IMR-90 (cell line): Measurements from ENCODE around the gene RAB3A. TPM values are rescaled to one million over a fixed set of nuclear protein-coding genes. Genes with fewer than 3 reads are reported as not detected.

Experiments
- ATAC-seq: fragments of 200-7000 bp; cut with Tn5 transposase; 2 replicates; pipeline ENCODE4 v1.9.1; 2020; ENCODE audit warnings: low read depth, mild to moderate bottlenecking, moderate library complexity
- BruUV-seq: library from RNA; stranded (reverse); fragments of 400-500 nt; replicated peaks from 2 replicates; lab custom pipeline; 2021; lab: Mats Ljungman, UMichigan
- CTCF ChIA-PET: fragments of 300-600 bp; formaldehyde crosslinking; extraction: SDS; loops from one replicate; lab custom pipeline; 2021; ENCODE audit warnings: antibody characterized with exemption; lab: Yijun Ruan, JAX
- POLR2A ChIA-PET: fragments of 300-600 bp; sonication (Branson Sonifier 250); formaldehyde crosslinking; loops from one replicate; lab custom pipeline; 2022; ENCODE audit warnings: antibody characterized with exemption; ENCODE audit not compliant: unreplicated experiment; lab: Charles Lee
- DNase-seq: peaks from one replicate; pipeline ENCODE4 v3.0.0; 2013
- H2AFZ ChIP-seq: replicated peaks from 2 replicates; pipeline ENCODE3; 2013; ENCODE audit warnings: low read length, mild to moderate bottlenecking; ENCODE audit not compliant: poor library complexity
- H2AK5ac ChIP-seq: 2 replicates; pipeline ENCODE4 v1.6.1; 2013; ENCODE audit warnings: low read depth, low read length, inconsistent platforms
- H2AK9ac ChIP-seq: replicated peaks from 2 replicates; pipeline ENCODE3; 2013; ENCODE audit warnings: mild to moderate bottlenecking, low read depth, low read length, moderate library complexity; ENCODE audit not compliant: poor library complexity
- H2BK120ac ChIP-seq: 2 replicates; pipeline ENCODE4 v1.6.1; 2013; ENCODE audit warnings: low read depth, low read length, inconsistent platforms
- H2BK15ac ChIP-seq: 3 replicates; pipeline ENCODE4 v1.6.1; 2013; ENCODE audit warnings: low read depth, low read length, inconsistent platforms
- H2BK20ac ChIP-seq: 2 replicates; pipeline ENCODE4 v1.6.1; 2013; ENCODE audit warnings: low read depth, mild to moderate bottlenecking, inconsistent platforms, low read length, moderate library complexity
- H2BK5ac ChIP-seq: 2 replicates; pipeline ENCODE4 v1.6.1; 2013; ENCODE audit warnings: mild to moderate bottlenecking, low read depth, low read length, inconsistent platforms; ENCODE audit not compliant: poor library complexity, severe bottlenecking
- H3K14ac ChIP-seq: replicated peaks from 2 replicates; pipeline ENCODE4 v1.6.1; 2013; ENCODE audit warnings: low read depth, low read length, inconsistent platforms
- H3K18ac ChIP-seq: 2 replicates; pipeline ENCODE4 v1.6.1; 2013; ENCODE audit warnings: low read depth, low read length, control low read depth
- H3K23ac ChIP-seq: 2 replicates; pipeline ENCODE4 v1.6.1; 2013; ENCODE audit warnings: low read depth, low read length, inconsistent platforms
- H3K27ac ChIP-seq: 2 replicates; pipeline ENCODE4 v1.5.1; 2013; ENCODE audit warnings: mild to moderate bottlenecking, control low read depth, low read length; ENCODE audit not compliant: insufficient read depth
- H3K27me3 ChIP-seq: 2 replicates; pipeline ENCODE4 v1.6.1; 2013; ENCODE audit warnings: low read length; ENCODE audit not compliant: control insufficient read depth, insufficient read depth
- H3K36me3 ChIP-seq: 2 replicates; pipeline ENCODE4 v1.6.1; 2013; ENCODE audit warnings: low read length, mixed read lengths; ENCODE audit not compliant: control insufficient read depth, insufficient read depth
- H3K4ac ChIP-seq: 2 replicates; pipeline ENCODE4 v1.6.1; 2013; ENCODE audit warnings: low read depth, low read length, inconsistent platforms
- H3K4me1 ChIP-seq: 2 replicates; pipeline ENCODE4 v1.6.1; 2013; ENCODE audit warnings: low read length, mixed read lengths; ENCODE audit not compliant: control insufficient read depth, insufficient read depth
- H3K4me2 ChIP-seq: 2 replicates; pipeline ENCODE4 v1.6.1; 2013; ENCODE audit warnings: low read depth, mild to moderate bottlenecking, control low read depth, low read length, moderate library complexity
- H3K4me3 ChIP-seq: 2 replicates; pipeline ENCODE4 v1.5.1; 2013; ENCODE audit warnings: low read depth, mild to moderate bottlenecking, control low read depth, low read length, moderate library complexity; ENCODE audit not compliant: insufficient read depth
- H3K56ac ChIP-seq: 2 replicates; pipeline ENCODE4 v1.6.1; 2013; ENCODE audit warnings: low read length, inconsistent platforms; ENCODE audit not compliant: insufficient read depth; ENCODE audit errors: extremely low read depth
- H3K79me1 ChIP-seq, 2 experiments: 2 replicates each; pipeline ENCODE4 v1.6.1; 2013; ENCODE audit warnings: low read length in 2 of 2, inconsistent platforms in 1 of 2, low read depth in 1 of 2
- H3K9ac ChIP-seq: 2 replicates; pipeline ENCODE4 v1.6.1; 2013; ENCODE audit warnings: low read depth, low read length, control low read depth
- H3K9me1 ChIP-seq: 2 replicates; pipeline ENCODE4 v1.6.1; 2013; ENCODE audit warnings: low read length, inconsistent platforms; ENCODE audit not compliant: insufficient read depth
- H3K9me3 ChIP-seq: 2 replicates; pipeline ENCODE4 v1.6.1; 2013; ENCODE audit warnings: low read length; ENCODE audit not compliant: control insufficient read depth, insufficient read depth
- H4K20me1 ChIP-seq: 2 replicates; pipeline ENCODE4 v1.6.1; 2013; ENCODE audit warnings: low read length, inconsistent platforms; ENCODE audit not compliant: insufficient read depth
- H4K5ac ChIP-seq: 2 replicates; pipeline ENCODE4 v1.6.1; 2013; ENCODE audit warnings: mild to moderate bottlenecking, low read depth, low read length, control low read depth
- H4K8ac ChIP-seq, 2 experiments: 2 replicates each; pipeline ENCODE4 v1.6.1; 2013; ENCODE audit warnings: low read depth in 2 of 2, low read length in 2 of 2, control low read depth in 1 of 2, inconsistent platforms in 1 of 2
- H4K91ac ChIP-seq: 2 replicates; pipeline ENCODE4 v1.6.1; 2013; ENCODE audit warnings: low read depth, low read length, inconsistent platforms; ENCODE audit not compliant: insufficient read depth
- BHLHE40 ChIP-seq: fragments of 150-350 bp; IDR thresholded peaks from 2 replicates; pipeline ENCODE4 v1.6.1; 2016; ENCODE audit warnings: mild to moderate bottlenecking, low read depth, low read length
- CEBPB ChIP-seq: IDR thresholded peaks from 2 replicates; pipeline ENCODE4 v1.6.1; 2012; ENCODE audit warnings: low read depth, low read length, improper control_type of control experiment
- CHD1 ChIP-seq: IDR thresholded peaks from 2 replicates; pipeline ENCODE4 v1.6.1; 2012; ENCODE audit warnings: low read depth, low read length, improper control_type of control experiment
- CTCF ChIP-seq: conservative IDR thresholded peaks from 2 replicates; pipeline ENCODE4 v1.5.1; 2012; ENCODE audit warnings: mild to moderate bottlenecking, low read depth, low read length, improper control_type of control experiment
- FOS ChIP-seq: fragments of 150-350 bp; IDR thresholded peaks from 2 replicates; pipeline ENCODE4 v1.6.1; 2016; ENCODE audit warnings: low read depth, low read length
- MAFK ChIP-seq: IDR thresholded peaks from 2 replicates; pipeline ENCODE4 v1.6.1; 2012; ENCODE audit warnings: low read depth, low read length, improper control_type of control experiment
- MAZ ChIP-seq: IDR thresholded peaks from 2 replicates; pipeline ENCODE4 v1.6.1; 2012; ENCODE audit warnings: low read depth, mild to moderate bottlenecking, low read length, improper control_type of control experiment, moderate library complexity, borderline replicate concordance
- MXI1 ChIP-seq: IDR thresholded peaks from 2 replicates; pipeline ENCODE4 v1.6.1; 2012; ENCODE audit warnings: low read depth, mild to moderate bottlenecking, low read length, moderate library complexity, borderline replicate concordance
- NFE2L2 ChIP-seq: fragments of 150-350 bp; IDR thresholded peaks from 2 replicates; pipeline ENCODE4 v1.6.1; 2016; ENCODE audit warnings: low read depth, mild to moderate bottlenecking, low read length
- POLR2A ChIP-seq: IDR thresholded peaks from 2 replicates; pipeline ENCODE4 v1.6.1; 2012; ENCODE audit warnings: mild to moderate bottlenecking, low read depth, low read length
- RAD21 ChIP-seq: IDR thresholded peaks from 2 replicates; pipeline ENCODE4 v1.6.1; 2012; ENCODE audit warnings: low read length, improper control_type of control experiment
- RCOR1 ChIP-seq: IDR thresholded peaks from 2 replicates; pipeline ENCODE4 v1.6.1; 2012; ENCODE audit warnings: mild to moderate bottlenecking, low read length, improper control_type of control experiment; ENCODE audit not compliant: insufficient replicate concordance
- RFX5 ChIP-seq: IDR thresholded peaks from 2 replicates; pipeline ENCODE4 v1.8.0; 2012; ENCODE audit warnings: low read depth, mild to moderate bottlenecking, low read length, moderate library complexity
- SMC3 ChIP-seq: fragments of 150-350 bp; IDR thresholded peaks from 2 replicates; pipeline ENCODE4 v1.6.1; 2016; ENCODE audit warnings: low read depth, mild to moderate bottlenecking, antibody characterized with exemption, low read length, moderate library complexity
- WGBS, 2 experiments: methylation state at CpG; one replicate each; pipeline versions ENCODE4 v1.1.5 to v1.1.7; 2013; ENCODE audit warnings: missing lambda C conversion rate in 2 of 2; ENCODE audit not compliant: insufficient read length in 1 of 2; ENCODE audit errors: extremely low coverage in 2 of 2; 5-methylcytosine and 5-hydroxymethylcytosine counted together
- dilution Hi-C: fragments of 300-500 bp; cut with HindIII; formaldehyde crosslinking; loops from one replicate; pipeline ENCODE4 v1.14.3; 2018; ENCODE audit warnings: low sequenced_read_pairs; ENCODE audit not compliant: unreplicated experiment
- in situ Hi-C: fragments of 300-500 bp; cut with MboI; formaldehyde crosslinking; loops from 3 replicates; pipeline ENCODE4 v1.14.3; 2019; ENCODE audit warnings: low sequenced_read_pairs, inconsistent platforms, mixed read lengths
- intact Hi-C: fragments of 100-400 bp; cut with micrococcal nuclease; formaldehyde crosslinking; loops from 2 replicates; pipeline ENCODE4 v1.10.0; 2022
- polyA plus RNA-seq, 3 experiments: library from polyadenylated mRNA; depleted of rRNA; stranded (reverse); fragments of >200 nt; gene quantifications; 2 replicates each; pipeline ENCODE4 v1.2.3, GENCODE V29; 2012; ENCODE audit warnings: low replicate concordance in 1 of 3
- total RNA-seq: library from RNA; depleted of rRNA; stranded (reverse); fragments of >200 nt; gene quantifications from 2 replicates; pipeline ENCODE4 v1.2.3, GENCODE V29; 2012
- TF ChIP-seq, protein P1 (sequence below): fragments of 150-350 bp; IDR thresholded peaks from 2 replicates; pipeline ENCODE4 v1.6.1; 2017; ENCODE audit warnings: mild to moderate bottlenecking, antibody characterized with exemption, low read length, low read depth

Gene RAB3A
- total and polyA plus RNA-seq, 2 of the 4 experiments (the other 2 are of a cell fraction) = 3.0 to 13.6 TPM

DNA sequence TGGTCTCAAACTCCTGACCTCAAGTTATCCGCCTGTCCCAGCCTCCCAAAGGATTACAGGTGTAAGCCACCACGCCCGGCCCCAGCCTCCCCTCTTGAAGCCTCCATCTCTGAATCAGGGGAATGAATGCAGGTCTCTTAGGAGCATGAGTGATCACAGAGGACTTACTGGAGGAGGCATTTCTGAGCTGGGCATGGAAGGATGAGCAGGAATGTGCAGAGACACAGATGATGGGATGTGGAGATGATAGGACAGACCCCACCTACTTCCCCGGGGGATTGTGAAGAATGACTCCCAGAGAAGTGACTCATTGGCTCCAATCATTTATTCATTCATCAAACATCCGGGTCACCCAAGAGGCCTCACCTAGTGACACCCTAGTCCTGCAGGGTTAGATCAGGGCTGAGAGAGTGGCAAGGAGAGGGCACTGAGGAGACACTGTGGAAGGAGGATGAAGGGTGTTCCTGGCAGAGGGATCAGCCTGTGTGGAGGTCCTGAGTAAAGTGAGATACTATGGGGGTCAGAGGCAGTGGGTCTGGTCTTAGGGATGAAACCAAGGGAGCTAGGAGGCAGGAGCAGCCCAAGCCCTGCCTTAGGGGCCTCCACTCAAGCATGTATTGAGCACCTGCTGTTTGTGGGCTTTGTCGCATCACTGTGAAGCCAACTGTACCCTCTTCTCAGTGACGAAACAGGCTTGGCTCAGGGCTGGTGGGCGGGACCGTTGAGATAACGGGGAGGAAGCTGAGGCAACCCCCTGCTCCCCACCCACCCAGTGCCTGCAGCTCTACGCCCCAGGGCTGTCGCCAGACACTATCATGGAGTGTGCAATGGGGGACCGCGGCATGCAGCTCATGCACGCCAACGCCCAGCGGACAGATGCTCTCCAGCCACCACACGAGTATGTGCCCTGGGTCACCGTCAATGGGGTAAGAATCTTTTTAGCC, 27.2 kb downstream of the RAB3A start:
- in situ Hi-C loops (no loop called here), intact Hi-C loops (no loop called here), dilution Hi-C loops (no loop called here)
- H4K8ac ChIP-seq = no peak overlapping the region
- H2AK5ac ChIP-seq = no peak overlapping the region
- no peak overlapping the region for H3K23ac ChIP-seq
- no peak overlapping the region for H3K4me2 ChIP-seq
- H2BK5ac ChIP-seq = no peak overlapping the region
- H3K4me3 ChIP-seq = no peak overlapping the region
- no peak overlapping the region; the same call in 1 of the 2 replicates for H3K14ac ChIP-seq
- 85% methylated on average over 5 of the region's 19 CpGs; no CpG with 5 or more reads in 1 of the 2 experiments for WGBS, 2 experiments
- no peak overlapping the region for H2BK15ac ChIP-seq
- ChIA-PET CTCF (interaction anchor here (1.0 kb wide), 1 partner anchor 9 kb away, joined by 4 read pairs; no protein-coding TSS in a partner anchor), POLR2A (no interaction called here)
- peaks cover 4% of the 10 kb centered on the region; the same call in 1 of the 2 replicates for H3K27me3 ChIP-seq
- no peak overlapping the region for H2BK20ac ChIP-seq
- BruUV-seq = no TSS peak
- no peak overlapping the region for H4K5ac ChIP-seq
- H3K79me1 ChIP-seq = no peaks in the 10 kb centered on the region
- no peak overlapping the region for H3K27ac ChIP-seq
- ATAC-seq (no peak), DNase-seq (no peak)
- peaks cover 3% of the 10 kb centered on the region; the same call in 1 of the 2 replicates for H3K4me1 ChIP-seq
- 0 out of 2 replicates have a peak, but pooled peaks cover 3% of the 10 kb centered on the region for H3K9me1 ChIP-seq
- no peaks in the 10 kb centered on the region for H3K9me3 ChIP-seq
- H4K20me1 ChIP-seq = no peaks in the 10 kb centered on the region
- no peak overlapping the region for H3K18ac ChIP-seq
- no peaks in the 10 kb centered on the region for H3K36me3 ChIP-seq
- no peak overlapping the region for H4K91ac ChIP-seq
- H2AK9ac ChIP-seq = peak overlapping the region; percentile 13
- H3K9ac ChIP-seq = no peak overlapping the region
- H3K56ac ChIP-seq = no peak overlapping the region
- no peak overlapping the region for H3K4ac ChIP-seq
- no peak overlapping the region for H2AFZ ChIP-seq
- no peak overlapping the region for H2BK120ac ChIP-seq
- TF ChIP-seq SMC3 (no peak), RAD21 (no peak), RFX5 (no peak), POLR2A (no peak), CTCF (no peak), MAZ (no peak), MAFK (no peak), RCOR1 (no peak), CEBPB (no peak), FOS (no peak), NFE2L2 (no peak), CHD1 (no peak), MXI1 (no peak), BHLHE40 (no peak)
- TF ChIP-seq, protein P1, sequence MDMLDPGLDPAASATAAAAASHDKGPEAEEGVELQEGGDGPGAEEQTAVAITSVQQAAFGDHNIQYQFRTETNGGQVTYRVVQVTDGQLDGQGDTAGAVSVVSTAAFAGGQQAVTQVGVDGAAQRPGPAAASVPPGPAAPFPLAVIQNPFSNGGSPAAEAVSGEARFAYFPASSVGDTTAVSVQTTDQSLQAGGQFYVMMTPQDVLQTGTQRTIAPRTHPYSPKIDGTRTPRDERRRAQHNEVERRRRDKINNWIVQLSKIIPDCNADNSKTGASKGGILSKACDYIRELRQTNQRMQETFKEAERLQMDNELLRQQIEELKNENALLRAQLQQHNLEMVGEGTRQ = no peak
